Keratinocyte (primary cell): ENCODE measurements around the gene ARL9. TPM values are rescaled to one million over a fixed set of nuclear protein-coding genes. Genes with fewer than 3 reads are reported as not detected.

Experiments
- DNase-seq: peaks from one replicate; pipeline ENCODE4 v3.0.0-alpha.2; 2011; ENCODE audit warnings: low read depth, missing footprints, low spot score
- FAIRE-seq: peaks from 2 replicates; lab custom pipeline; 2011; peaks lifted over from hg19 to GRCh38; lab: Jason Lieb, UNC
- H2AFZ ChIP-seq: 2 replicates; pipeline ENCODE4 v1.6.0; 2012; ENCODE audit warnings: low read length, control low read depth, inconsistent platforms; ENCODE audit not compliant: control insufficient read depth
- H3K27ac ChIP-seq: 2 replicates; pipeline ENCODE4 v1.5.1; 2011; ENCODE audit warnings: low read length; ENCODE audit not compliant: control insufficient read depth, insufficient read depth
- H3K27me3 ChIP-seq: 3 replicates; pipeline ENCODE4 v1.6.0; 2011; ENCODE audit warnings: low read length; ENCODE audit not compliant: control insufficient read depth, insufficient read depth; ENCODE audit errors: extremely low read depth
- H3K36me3 ChIP-seq, 2 experiments: 2 replicates in 1 of 2; 3 replicates in 1 of 2; pipeline ENCODE4 v1.5.1; 2011; ENCODE audit warnings: low read length in 2 of 2, mild to moderate bottlenecking in 1 of 2; ENCODE audit not compliant: control insufficient read depth in 2 of 2, insufficient read depth in 2 of 2; ENCODE audit errors: extremely low read depth in 1 of 2
- H3K4me1 ChIP-seq: 3 replicates; pipeline ENCODE4 v1.5.1; 2011; ENCODE audit warnings: low read length; ENCODE audit not compliant: control insufficient read depth, insufficient read depth; ENCODE audit errors: extremely low read depth
- H3K4me2 ChIP-seq: 3 replicates; pipeline ENCODE4 v1.6.0; 2011; ENCODE audit warnings: low read depth, low read length; ENCODE audit not compliant: control insufficient read depth, insufficient read depth; ENCODE audit errors: extremely low read depth
- H3K4me3 ChIP-seq, 3 experiments: fragments of 200-600 bp in 1 of 3; sonication (generic) in 1 of 3; 2 replicates in 2 of 3; 3 replicates in 1 of 3; pipeline ENCODE4 v1.5.1; 2011 to 2016; ENCODE audit warnings: low read length in 3 of 3, mild to moderate bottlenecking in 3 of 3, control low read depth in 2 of 3, inconsistent platforms in 1 of 3, low read depth in 1 of 3, mixed read lengths in 1 of 3, mixed run types in 1 of 3, moderate library complexity in 1 of 3; ENCODE audit not compliant: control insufficient read depth in 2 of 3, insufficient read depth in 2 of 3; ENCODE audit errors: extremely low read depth in 1 of 3
- H3K79me2 ChIP-seq: 2 replicates; pipeline ENCODE4 v1.6.0; 2012; ENCODE audit warnings: low read length; ENCODE audit not compliant: control insufficient read depth, insufficient read depth
- H3K9ac ChIP-seq: 3 replicates; pipeline ENCODE4 v1.6.0; 2011; ENCODE audit warnings: low read length; ENCODE audit not compliant: control insufficient read depth, insufficient read depth; ENCODE audit errors: extremely low read depth
- H3K9me1 ChIP-seq: 3 replicates; pipeline ENCODE4 v1.6.0; 2011; ENCODE audit warnings: low read length; ENCODE audit not compliant: control insufficient read depth, insufficient read depth; ENCODE audit errors: extremely low read depth
- H3K9me3 ChIP-seq: 2 replicates; pipeline ENCODE4 v1.5.1; 2012; ENCODE audit warnings: low read depth, low read length; ENCODE audit not compliant: control insufficient read depth
- H4K20me1 ChIP-seq: 3 replicates; pipeline ENCODE4 v1.6.0; 2011; ENCODE audit warnings: low read length; ENCODE audit not compliant: control insufficient read depth, insufficient read depth; ENCODE audit errors: extremely low read depth
- EZH2 ChIP-seq: IDR thresholded peaks from one replicate; pipeline ENCODE4 v1.6.1; 2012; ENCODE audit warnings: inconsistent platforms, mild to moderate bottlenecking, low read length, moderate library complexity
- dilution Hi-C: fragments of 300-500 bp; cut with MboI; formaldehyde crosslinking; loops from one replicate; pipeline ENCODE4 v1.7.0; 2020; ENCODE audit warnings: low sequenced_read_pairs; ENCODE audit not compliant: extremely low pct_ligation_motif_present
- polyA plus RNA-seq, 5 experiments: library from polyadenylated mRNA; depleted of rRNA in 3 of 5; stranded (reverse) in 3 of 5; stranded (forward) in 1 of 5; unstranded in 1 of 5; fragments of >200 nt; gene quantifications; 1 replicate in 1 of 5; 2 replicates in 3 of 5; 3 replicates in 1 of 5; pipeline versions ENCODE4 v1.2.1 to v1.2.3, GENCODE V29; 2011 to 2012; ENCODE audit warnings: missing spikeins in 2 of 5, low read depth in 1 of 5, low replicate concordance in 1 of 5
- TF ChIP-seq, protein P1 (sequence below), 3 experiments: IDR thresholded peaks in 1 of 3; conservative IDR thresholded peaks in 1 of 3; optimal IDR thresholded peaks in 1 of 3; 2 replicates in 2 of 3; 3 replicates in 1 of 3; pipeline versions ENCODE3 to v1.5.1; 2011; ENCODE audit warnings: low read length in 3 of 3, mild to moderate bottlenecking in 3 of 3, moderate library complexity in 2 of 3, control low read depth in 1 of 3, inconsistent platforms in 1 of 3; ENCODE audit not compliant: insufficient read depth in 2 of 3; ENCODE audit errors: extremely low read depth in 1 of 3

ARL9 gene
- polyA plus RNA-seq, 1 donor (not counting 4 experiments of a cell fraction or from before 2014, with no cell fraction given), result 0.47 TPM

DNA sequence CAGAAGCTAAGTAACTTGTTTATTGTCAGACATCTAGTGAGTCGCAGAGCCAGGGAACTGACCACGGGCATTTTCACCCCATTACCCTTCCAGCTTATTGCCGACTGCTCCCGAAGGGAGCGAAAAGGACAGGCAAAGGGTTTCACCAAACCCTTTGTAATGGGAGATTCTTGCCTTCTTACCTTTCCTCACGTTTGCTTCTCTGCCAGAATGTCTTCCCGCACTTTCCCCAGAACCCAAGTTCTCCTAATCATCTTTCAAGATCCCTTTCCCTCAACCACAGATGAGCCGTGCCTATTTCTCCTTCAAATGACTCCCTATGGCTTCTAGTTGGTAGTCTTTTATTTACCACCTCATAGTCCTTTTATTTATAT is 38.7 kb upstream of the ARL9 start:
- Histone ChIP-seq H3K27ac (peak overlapping the region; percentile 99), H2AFZ (peak overlapping the region; percentile 59), H3K79me2 (peaks cover 71% of the 10 kb centered on the region), H3K4me3 (peak overlapping the region; percentile 79 to 99 (median 90)), H3K9ac (peak overlapping the region; percentile 99), H3K4me1 (peaks cover 15% of the 10 kb centered on the region), H3K27me3 (no peaks in the 10 kb centered on the region), H3K4me2 (peak overlapping the region; percentile 87), H3K9me1 (no peaks in the 10 kb centered on the region), H4K20me1 (peaks cover 4% of the 10 kb centered on the region), H3K9me3 (no peaks in the 10 kb centered on the region), H3K36me3 (peaks cover 2 to 4% of the 10 kb centered on the region in 2 experiments)
- dilution Hi-C loops, result no loop called here
- FAIRE-seq, result no peak
- DNase-seq, result no peak
- no peak for TF ChIP-seq EZH2
- TF ChIP-seq, protein P1, sequence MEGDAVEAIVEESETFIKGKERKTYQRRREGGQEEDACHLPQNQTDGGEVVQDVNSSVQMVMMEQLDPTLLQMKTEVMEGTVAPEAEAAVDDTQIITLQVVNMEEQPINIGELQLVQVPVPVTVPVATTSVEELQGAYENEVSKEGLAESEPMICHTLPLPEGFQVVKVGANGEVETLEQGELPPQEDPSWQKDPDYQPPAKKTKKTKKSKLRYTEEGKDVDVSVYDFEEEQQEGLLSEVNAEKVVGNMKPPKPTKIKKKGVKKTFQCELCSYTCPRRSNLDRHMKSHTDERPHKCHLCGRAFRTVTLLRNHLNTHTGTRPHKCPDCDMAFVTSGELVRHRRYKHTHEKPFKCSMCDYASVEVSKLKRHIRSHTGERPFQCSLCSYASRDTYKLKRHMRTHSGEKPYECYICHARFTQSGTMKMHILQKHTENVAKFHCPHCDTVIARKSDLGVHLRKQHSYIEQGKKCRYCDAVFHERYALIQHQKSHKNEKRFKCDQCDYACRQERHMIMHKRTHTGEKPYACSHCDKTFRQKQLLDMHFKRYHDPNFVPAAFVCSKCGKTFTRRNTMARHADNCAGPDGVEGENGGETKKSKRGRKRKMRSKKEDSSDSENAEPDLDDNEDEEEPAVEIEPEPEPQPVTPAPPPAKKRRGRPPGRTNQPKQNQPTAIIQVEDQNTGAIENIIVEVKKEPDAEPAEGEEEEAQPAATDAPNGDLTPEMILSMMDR (optimal IDR thresholded peaks at IDR 0.05 in 1 of 3, IDR thresholded peaks at IDR 0.05 in 1 of 3, conservative IDR thresholded peaks at IDR 0.05 in 1 of 3; ENCODE audit: extremely low read depth in 1 of 3, insufficient read depth in 2 of 3, low read length in 3 of 3), result no peak

DNA sequence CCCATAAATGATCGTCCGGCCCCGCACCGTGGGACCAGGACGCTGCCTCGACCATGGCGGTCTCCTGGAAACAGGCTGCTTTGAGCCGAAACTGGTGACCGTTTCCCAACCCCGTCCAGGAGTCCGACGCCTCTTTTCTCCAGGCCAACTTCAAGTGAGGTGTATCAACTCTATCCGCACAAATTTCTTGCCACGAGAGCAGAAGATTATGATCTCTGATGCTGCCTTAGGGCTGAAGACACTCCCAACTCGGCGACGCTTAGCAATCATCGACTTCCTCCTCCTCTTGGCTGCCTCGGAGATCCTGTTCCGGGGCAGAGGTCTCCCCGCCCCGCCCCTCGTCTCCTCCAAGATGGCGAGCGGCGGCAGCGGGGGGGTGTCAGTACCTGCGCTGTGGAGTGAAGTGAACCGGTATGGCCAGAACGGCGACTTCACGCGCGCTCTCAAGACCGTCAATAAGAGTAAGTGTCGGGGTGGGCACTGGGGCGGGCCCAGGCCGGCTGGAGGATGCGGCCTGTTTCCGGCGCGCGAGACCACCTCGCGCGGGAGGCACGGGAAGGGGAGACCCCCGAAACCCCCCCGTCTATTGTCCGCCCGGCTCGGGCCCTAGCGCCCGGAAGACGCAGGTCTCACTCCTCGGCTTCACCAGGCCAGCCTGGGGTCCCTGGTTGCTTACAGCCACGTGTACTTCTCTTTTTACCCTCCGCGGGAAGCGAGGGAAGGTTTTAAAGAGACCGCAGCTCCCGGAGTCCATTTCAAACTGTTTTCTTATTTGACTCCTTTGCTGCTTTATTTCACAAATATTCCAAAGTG is 38.1 kb upstream of the ARL9 start, which contains the start of gene SRP72:
Gene SRP72 (plus strand): TSS at position 334 of the 813 bp plus-strand sequence. CDS start 19 bp downstream, at position 353.
- no peaks in the 10 kb centered on the region for H3K9me3 ChIP-seq
- peaks cover 0 to 2% of the 10 kb centered on the region in 2 experiments for H3K36me3 ChIP-seq
- peak within 1 kb of the TSS; percentile 59 for H2AFZ ChIP-seq
- peak within 1 kb of the TSS; percentile 79 to 99 (median 90) for H3K4me3 ChIP-seq
- H3K4me1 ChIP-seq, result peaks cover 15% of the 10 kb centered on the region
- H3K9ac ChIP-seq, result peak within 1 kb of the TSS; percentile 99
- peak within 1 kb of the TSS; percentile 91 for H3K4me2 ChIP-seq
- H3K27ac ChIP-seq, result peak within 1 kb of the TSS; percentile 99
- TF ChIP-seq, protein P1 (optimal IDR thresholded peaks at IDR 0.05 in 1 of 3, IDR thresholded peaks at IDR 0.05 in 1 of 3, conservative IDR thresholded peaks at IDR 0.05 in 1 of 3; ENCODE audit: extremely low read depth in 1 of 3, insufficient read depth in 2 of 3, low read length in 3 of 3), result no peak
- TF ChIP-seq EZH2, result no peak
- peak; percentile 58 for FAIRE-seq
- DNase-seq, result peak; percentile 54
- H3K9me1 ChIP-seq, result no peaks in the 10 kb centered on the region
- H3K79me2 ChIP-seq, result peaks cover 71% of the 10 kb centered on the region
- H4K20me1 ChIP-seq, result peaks cover 4% of the 10 kb centered on the region
- no peaks in the 10 kb centered on the region for H3K27me3 ChIP-seq
- dilution Hi-C loops, result no loop called here
